ENCODE results near the gene KCNG2. TPM values are rescaled to one million over a fixed set of nuclear protein-coding genes. Genes with fewer than 3 reads are reported as not detected.

The KCNG2 gene
- total RNA-seq, 1 experiment from 2014 or later: not detected

- POLR2A ChIA-PET (ENCODE audit: unreplicated experiment): no interaction called here
- intact Hi-C loops (cut with micrococcal nuclease; ENCODE audit: unreplicated experiment): no loop called here
- Histone ChIP-seq H3K27ac (no peak overlapping the region), H3F3A (ENCODE audit: insufficient read depth, low read depth) (no peaks in the 10 kb centered on the region), H3K4me1 (replicated peaks; ENCODE audit: insufficient read depth) (no peaks in the 10 kb centered on the region), H3K27me3 (ENCODE audit: insufficient read depth, low read depth) (no peaks in the 10 kb centered on the region), H3K9me3 (ENCODE audit: insufficient read depth, low read depth) (peaks cover 3% of the 10 kb centered on the region; the same call in 1 of the 2 replicates), H4K20me1 (ENCODE audit: insufficient read depth) (no peaks in the 10 kb centered on the region), H3K9me2 (ENCODE audit: insufficient read depth) (no peaks in the 10 kb centered on the region), H3K4me3 (no peak overlapping the region), H3K79me2 (ENCODE audit: low read depth) (no peaks in the 10 kb centered on the region), H3K36me3 (ENCODE audit: low read depth) (no peaks in the 10 kb centered on the region), H3K4me2 (no peak overlapping the region), H2AFZ (no peak overlapping the region)
- no peak for TF ChIP-seq EZH2 (IDR thresholded peaks at IDR 0.05; ENCODE audit: low read depth)
- TF ChIP-seq CTCF (conservative IDR thresholded peaks at IDR 0.05): no peak
- DNase-seq: no peak
- BruUV-seq (replicated peaks): no TSS peak
- CTCF ChIA-PET: no interaction called here
Observed at GRCh38 chr18:79904357-79905147, 106.8 kb downstream of the KCNG2 start.

GRCh38 chr18:79905389-79905911 is 107.7 kb downstream of the KCNG2 start:
- DNase-seq: no peak
- no peak overlapping the region for H3K4me2 ChIP-seq
- H3K9me3 ChIP-seq (ENCODE audit: insufficient read depth, low read depth): no peaks in the 10 kb centered on the region
- no peaks in the 10 kb centered on the region for H3K79me2 ChIP-seq (ENCODE audit: low read depth)
- no peak overlapping the region for H3K4me3 ChIP-seq
- TF ChIP-seq CTCF (conservative IDR thresholded peaks at IDR 0.05) (no peak), EZH2 (IDR thresholded peaks at IDR 0.05; ENCODE audit: low read depth) (no peak)
- no TSS peak for BruUV-seq (replicated peaks)
- intact Hi-C loops (cut with micrococcal nuclease; ENCODE audit: unreplicated experiment): no loop called here
- H3K9me2 ChIP-seq (ENCODE audit: insufficient read depth): no peaks in the 10 kb centered on the region
- H2AFZ ChIP-seq: no peak overlapping the region
- ChIA-PET CTCF (no interaction called here), POLR2A (ENCODE audit: unreplicated experiment) (no interaction called here)
- no peak overlapping the region for H3K27ac ChIP-seq
- H3F3A ChIP-seq (ENCODE audit: insufficient read depth, low read depth): no peaks in the 10 kb centered on the region
- no peaks in the 10 kb centered on the region for H3K27me3 ChIP-seq (ENCODE audit: insufficient read depth, low read depth)
- H3K4me1 ChIP-seq (replicated peaks; ENCODE audit: insufficient read depth): no peaks in the 10 kb centered on the region
- no peaks in the 10 kb centered on the region for H4K20me1 ChIP-seq (ENCODE audit: insufficient read depth)
- H3K36me3 ChIP-seq (ENCODE audit: low read depth): no peaks in the 10 kb centered on the region

GRCh38 chr18:79905993-79906392 is 108.3 kb downstream of the KCNG2 start:
- Histone ChIP-seq H3K4me1 (replicated peaks; ENCODE audit: insufficient read depth) (no peaks in the 10 kb centered on the region), H3K9me3 (ENCODE audit: insufficient read depth, low read depth) (no peaks in the 10 kb centered on the region), H3K27ac (no peak overlapping the region), H3F3A (ENCODE audit: insufficient read depth, low read depth) (no peaks in the 10 kb centered on the region), H3K36me3 (ENCODE audit: low read depth) (no peaks in the 10 kb centered on the region), H3K27me3 (ENCODE audit: insufficient read depth, low read depth) (no peaks in the 10 kb centered on the region), H3K4me3 (no peak overlapping the region), H2AFZ (no peak overlapping the region), H3K79me2 (ENCODE audit: low read depth) (no peaks in the 10 kb centered on the region), H4K20me1 (ENCODE audit: insufficient read depth) (no peaks in the 10 kb centered on the region), H3K9me2 (ENCODE audit: insufficient read depth) (no peaks in the 10 kb centered on the region), H3K4me2 (no peak overlapping the region)
- POLR2A ChIA-PET (ENCODE audit: unreplicated experiment): no interaction called here
- no peak for DNase-seq
- TF ChIP-seq CTCF (conservative IDR thresholded peaks at IDR 0.05) (no peak), EZH2 (IDR thresholded peaks at IDR 0.05; ENCODE audit: low read depth) (no peak)
- intact Hi-C loops (cut with micrococcal nuclease; ENCODE audit: unreplicated experiment): no loop called here
- no TSS peak for BruUV-seq (replicated peaks)
- CTCF ChIA-PET: no interaction called here
